ENCODE measurements around the gene STAM2.

DNA sequence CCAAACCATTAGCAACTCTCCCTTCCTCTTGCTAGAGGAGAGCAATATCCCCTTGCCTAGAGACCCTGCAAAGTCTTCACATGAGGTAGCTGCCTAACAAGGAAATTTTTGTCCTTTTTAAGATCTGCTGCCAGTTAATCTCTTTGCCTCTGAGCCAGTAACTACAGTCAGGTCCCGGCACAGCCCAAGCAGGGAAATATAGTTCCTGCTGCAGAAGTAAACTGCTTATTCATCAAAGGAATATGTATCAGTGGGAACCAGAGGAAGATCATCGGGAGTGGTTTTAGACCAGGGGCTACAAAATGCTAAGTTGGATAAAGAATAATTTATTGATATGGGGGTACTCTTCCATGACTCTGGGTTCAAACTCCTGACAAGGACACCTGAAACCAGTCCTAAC, 107.3 kb downstream of the STAM2 start:
- TF ChIP-seq EZH2 (IDR thresholded peaks at IDR 0.05) (no peak), FOXP2 (optimal IDR thresholded peaks at IDR 0.05; ENCODE audit: control extremely low read depth, extremely low read length, insufficient read depth) (no peak), POLR2AphosphoS5 (IDR thresholded peaks at IDR 0.05; ENCODE audit: borderline replicate concordance, low read depth, low read length) (no peak)

All from SK-N-MC (cell line).